Stimulated activated CD4-positive, alpha-beta T cell treated with anti-CD3 and anti-CD28 coated beads, Interleukin-12 subunit alpha, Interleukin-12 subunit beta, amount 100 ng/mL, for 48 hours (primary cell): ENCODE results near the gene SRD5A2.
"Not testable (repeated sequence)": the region's sequence is repeated elsewhere in the genome, so short reads cannot be mapped to it uniquely, and the experiment has no call there.

Experiments used
- DNase-seq, 3 donors: peaks; one replicate each; pipeline ENCODE4 v3.0.0-alpha.2; 2020; ENCODE audit warnings: low read depth in 2 of 3, low spot score in 1 of 3

The SRD5A2 gene

GRCh38 chr2:31534636-31535035, 46.1 kb downstream of the SRD5A2 start:
- no peak for DNase-seq

GRCh38 chr2:31533036-31533435, 47.7 kb downstream of the SRD5A2 start:
- DNase-seq = no peak

- no peak for DNase-seq
Observed at GRCh38 chr2:31531101-31531500, 49.6 kb downstream of the SRD5A2 start.

- no peak for DNase-seq
Observed at GRCh38 chr2:31529256-31529655, 51.5 kb downstream of the SRD5A2 start.

GRCh38 chr2:31528823-31529222, 51.9 kb downstream of the SRD5A2 start:
- DNase-seq = no peak

GRCh38 chr2:31526946-31527732, 53.6 kb downstream of the SRD5A2 start:
- DNase-seq = no peak

GRCh38 chr2:31525876-31526275, 54.9 kb downstream of the SRD5A2 start:
- no peak for DNase-seq

GRCh38 chr2:31524592-31524991, 56.1 kb downstream of the SRD5A2 start:
- DNase-seq = no peak

GRCh38 chr2:31523871-31524492, 56.8 kb downstream of the SRD5A2 start:
- DNase-seq = peak; percentile 15 to 69 (median 44)

- no peak for DNase-seq
Observed at GRCh38 chr2:31522786-31523185, 58.0 kb downstream of the SRD5A2 start.

GRCh38 chr2:31517442-31518203, 63.1 kb downstream of the SRD5A2 start:
- DNase-seq = no peak

GRCh38 chr2:31515586-31515985, 65.2 kb downstream of the SRD5A2 start:
- no peak for DNase-seq

- no peak for DNase-seq
Observed at GRCh38 chr2:31513553-31513952, 67.2 kb downstream of the SRD5A2 start.

- no peak for DNase-seq
Observed at GRCh38 chr2:31511376-31511775, 69.4 kb downstream of the SRD5A2 start.

- no peak for DNase-seq
Observed at GRCh38 chr2:31505111-31505510, 75.6 kb downstream of the SRD5A2 start.

GRCh38 chr2:31504311-31504710, 76.4 kb downstream of the SRD5A2 start:
- DNase-seq = no peak

GRCh38 chr2:31496451-31496874, 84.3 kb downstream of the SRD5A2 start:
- DNase-seq = not testable (repeated sequence)

GRCh38 chr2:31489339-31489738, 91.4 kb downstream of the SRD5A2 start:
- not testable (repeated sequence) for DNase-seq

GRCh38 chr2:31483246-31483645, 97.5 kb downstream of the SRD5A2 start:
- no peak for DNase-seq

GRCh38 chr2:31476511-31477180, 104.1 kb downstream of the SRD5A2 start:
- DNase-seq = no peak

GRCh38 chr2:31475692-31476091, 105.0 kb downstream of the SRD5A2 start:
- DNase-seq = no peak
